HG02973 (cell line): ENCODE data around the gene DHRS12.

ENCODE experiments used
- ATAC-seq: cut with Tn5 transposase; IDR thresholded peaks from one replicate; pipeline ENCODE4 v1.9.1; 2021; ENCODE audit warnings: moderate library complexity; ENCODE audit not compliant: unreplicated experiment

Gene DHRS12

GRCh38 chr13:51811920-51812451, 8.0 kb upstream of the DHRS12 start:
- no peak for ATAC-seq

- ATAC-seq: no peak
Observed at GRCh38 chr13:51811046-51811445, 7.1 kb upstream of the DHRS12 start.

- ATAC-seq: no peak
Observed at GRCh38 chr13:51808811-51809210, 4.8 kb upstream of the DHRS12 start.

- ATAC-seq: no peak
Observed at GRCh38 chr13:51807041-51807440, 3.1 kb upstream of the DHRS12 start.

GRCh38 chr13:51806566-51806965, 2.6 kb upstream of the DHRS12 start:
- no peak for ATAC-seq

GRCh38 chr13:51805925-51806324, 2.0 kb upstream of the DHRS12 start:
- ATAC-seq: no peak

- ATAC-seq: no peak
Observed at GRCh38 chr13:51805313-51805712, 1.4 kb upstream of the DHRS12 start.

- ATAC-seq: no peak
Observed at GRCh38 chr13:51804295-51805172, 571 bp upstream of the DHRS12 start.

GRCh38 chr13:51802631-51803418, 1.1 kb downstream of the DHRS12 start:
- ATAC-seq: no peak

- ATAC-seq: no peak
Observed at GRCh38 chr13:51801631-51802099, 2.3 kb downstream of the DHRS12 start.

- no peak for ATAC-seq
Observed at GRCh38 chr13:51800486-51800885, 3.5 kb downstream of the DHRS12 start.

- no peak for ATAC-seq
Observed at GRCh38 chr13:51799261-51799660, 4.7 kb downstream of the DHRS12 start.

- peak; percentile 48 for ATAC-seq
Observed at GRCh38 chr13:51797664-51798488, 6.1 kb downstream of the DHRS12 start.

GRCh38 chr13:51796546-51796945, 7.4 kb downstream of the DHRS12 start:
- ATAC-seq: no peak

GRCh38 chr13:51795419-51795818, 8.5 kb downstream of the DHRS12 start:
- no peak for ATAC-seq

- ATAC-seq: no peak
Observed at GRCh38 chr13:51794964-51795363, 9.0 kb downstream of the DHRS12 start.

GRCh38 chr13:51793570-51794271, 10.2 kb downstream of the DHRS12 start:
- peak; percentile 43 for ATAC-seq

GRCh38 chr13:51786425-51787265, 17.3 kb downstream of the DHRS12 start:
- ATAC-seq: no peak

GRCh38 chr13:51785712-51786424, 18.1 kb downstream of the DHRS12 start:
- no peak for ATAC-seq
